IMR-90 (cell line): ENCODE data around the gene ATP4A. TPM values are rescaled to one million over a fixed set of nuclear protein-coding genes. Genes with fewer than 3 reads are reported as not detected.

Experiments used
- ATAC-seq: fragments of 200-7000 bp; cut with Tn5 transposase; 2 replicates; pipeline ENCODE4 v1.9.1; 2020; ENCODE audit warnings: low read depth, mild to moderate bottlenecking, moderate library complexity
- BruUV-seq: library from RNA; stranded (reverse); fragments of 400-500 nt; replicated peaks from 2 replicates; lab custom pipeline; 2021; lab: Mats Ljungman, UMichigan
- CTCF ChIA-PET: fragments of 300-600 bp; formaldehyde crosslinking; extraction: SDS; loops from one replicate; lab custom pipeline; 2021; ENCODE audit warnings: antibody characterized with exemption; lab: Yijun Ruan, JAX
- POLR2A ChIA-PET: fragments of 300-600 bp; sonication (Branson Sonifier 250); formaldehyde crosslinking; loops from one replicate; lab custom pipeline; 2022; ENCODE audit warnings: antibody characterized with exemption; ENCODE audit not compliant: unreplicated experiment; lab: Charles Lee
- DNase-seq: peaks from one replicate; pipeline ENCODE4 v3.0.0; 2013
- H2AFZ ChIP-seq: replicated peaks from 2 replicates; pipeline ENCODE3; 2013; ENCODE audit warnings: low read length, mild to moderate bottlenecking; ENCODE audit not compliant: poor library complexity
- H2AK5ac ChIP-seq: 2 replicates; pipeline ENCODE4 v1.6.1; 2013; ENCODE audit warnings: low read depth, low read length, inconsistent platforms
- H2AK9ac ChIP-seq: replicated peaks from 2 replicates; pipeline ENCODE3; 2013; ENCODE audit warnings: mild to moderate bottlenecking, low read depth, low read length, moderate library complexity; ENCODE audit not compliant: poor library complexity
- H2BK120ac ChIP-seq: 2 replicates; pipeline ENCODE4 v1.6.1; 2013; ENCODE audit warnings: low read depth, low read length, inconsistent platforms
- H2BK15ac ChIP-seq: 3 replicates; pipeline ENCODE4 v1.6.1; 2013; ENCODE audit warnings: low read depth, low read length, inconsistent platforms
- H2BK20ac ChIP-seq: 2 replicates; pipeline ENCODE4 v1.6.1; 2013; ENCODE audit warnings: low read depth, mild to moderate bottlenecking, inconsistent platforms, low read length, moderate library complexity
- H2BK5ac ChIP-seq: 2 replicates; pipeline ENCODE4 v1.6.1; 2013; ENCODE audit warnings: mild to moderate bottlenecking, low read depth, low read length, inconsistent platforms; ENCODE audit not compliant: poor library complexity, severe bottlenecking
- H3K14ac ChIP-seq: replicated peaks from 2 replicates; pipeline ENCODE4 v1.6.1; 2013; ENCODE audit warnings: low read depth, low read length, inconsistent platforms
- H3K18ac ChIP-seq: 2 replicates; pipeline ENCODE4 v1.6.1; 2013; ENCODE audit warnings: low read depth, low read length, control low read depth
- H3K23ac ChIP-seq: 2 replicates; pipeline ENCODE4 v1.6.1; 2013; ENCODE audit warnings: low read depth, low read length, inconsistent platforms
- H3K27ac ChIP-seq: 2 replicates; pipeline ENCODE4 v1.5.1; 2013; ENCODE audit warnings: mild to moderate bottlenecking, control low read depth, low read length; ENCODE audit not compliant: insufficient read depth
- H3K27me3 ChIP-seq: 2 replicates; pipeline ENCODE4 v1.6.1; 2013; ENCODE audit warnings: low read length; ENCODE audit not compliant: control insufficient read depth, insufficient read depth
- H3K36me3 ChIP-seq: 2 replicates; pipeline ENCODE4 v1.6.1; 2013; ENCODE audit warnings: low read length, mixed read lengths; ENCODE audit not compliant: control insufficient read depth, insufficient read depth
- H3K4ac ChIP-seq: 2 replicates; pipeline ENCODE4 v1.6.1; 2013; ENCODE audit warnings: low read depth, low read length, inconsistent platforms
- H3K4me1 ChIP-seq: 2 replicates; pipeline ENCODE4 v1.6.1; 2013; ENCODE audit warnings: low read length, mixed read lengths; ENCODE audit not compliant: control insufficient read depth, insufficient read depth
- H3K4me2 ChIP-seq: 2 replicates; pipeline ENCODE4 v1.6.1; 2013; ENCODE audit warnings: low read depth, mild to moderate bottlenecking, control low read depth, low read length, moderate library complexity
- H3K4me3 ChIP-seq: 2 replicates; pipeline ENCODE4 v1.5.1; 2013; ENCODE audit warnings: low read depth, mild to moderate bottlenecking, control low read depth, low read length, moderate library complexity; ENCODE audit not compliant: insufficient read depth
- H3K56ac ChIP-seq: 2 replicates; pipeline ENCODE4 v1.6.1; 2013; ENCODE audit warnings: low read length, inconsistent platforms; ENCODE audit not compliant: insufficient read depth; ENCODE audit errors: extremely low read depth
- H3K79me1 ChIP-seq, 2 experiments: 2 replicates each; pipeline ENCODE4 v1.6.1; 2013; ENCODE audit warnings: low read length in 2 of 2, inconsistent platforms in 1 of 2, low read depth in 1 of 2
- H3K9ac ChIP-seq: 2 replicates; pipeline ENCODE4 v1.6.1; 2013; ENCODE audit warnings: low read depth, low read length, control low read depth
- H3K9me1 ChIP-seq: 2 replicates; pipeline ENCODE4 v1.6.1; 2013; ENCODE audit warnings: low read length, inconsistent platforms; ENCODE audit not compliant: insufficient read depth
- H3K9me3 ChIP-seq: 2 replicates; pipeline ENCODE4 v1.6.1; 2013; ENCODE audit warnings: low read length; ENCODE audit not compliant: control insufficient read depth, insufficient read depth
- H4K20me1 ChIP-seq: 2 replicates; pipeline ENCODE4 v1.6.1; 2013; ENCODE audit warnings: low read length, inconsistent platforms; ENCODE audit not compliant: insufficient read depth
- H4K5ac ChIP-seq: 2 replicates; pipeline ENCODE4 v1.6.1; 2013; ENCODE audit warnings: mild to moderate bottlenecking, low read depth, low read length, control low read depth
- H4K8ac ChIP-seq, 2 experiments: 2 replicates each; pipeline ENCODE4 v1.6.1; 2013; ENCODE audit warnings: low read depth in 2 of 2, low read length in 2 of 2, control low read depth in 1 of 2, inconsistent platforms in 1 of 2
- H4K91ac ChIP-seq: 2 replicates; pipeline ENCODE4 v1.6.1; 2013; ENCODE audit warnings: low read depth, low read length, inconsistent platforms; ENCODE audit not compliant: insufficient read depth
- MXI1 ChIP-seq: IDR thresholded peaks from 2 replicates; pipeline ENCODE4 v1.6.1; 2012; ENCODE audit warnings: low read depth, mild to moderate bottlenecking, low read length, moderate library complexity, borderline replicate concordance
- RAD21 ChIP-seq: IDR thresholded peaks from 2 replicates; pipeline ENCODE4 v1.6.1; 2012; ENCODE audit warnings: low read length, improper control_type of control experiment
- RFX5 ChIP-seq: IDR thresholded peaks from 2 replicates; pipeline ENCODE4 v1.8.0; 2012; ENCODE audit warnings: low read depth, mild to moderate bottlenecking, low read length, moderate library complexity
- SMC3 ChIP-seq: fragments of 150-350 bp; IDR thresholded peaks from 2 replicates; pipeline ENCODE4 v1.6.1; 2016; ENCODE audit warnings: low read depth, mild to moderate bottlenecking, antibody characterized with exemption, low read length, moderate library complexity
- WGBS, 2 experiments: methylation state at CpG; one replicate each; pipeline versions ENCODE4 v1.1.5 to v1.1.7; 2013; ENCODE audit warnings: missing lambda C conversion rate in 2 of 2; ENCODE audit not compliant: insufficient read length in 1 of 2; ENCODE audit errors: extremely low coverage in 2 of 2; 5-methylcytosine and 5-hydroxymethylcytosine counted together
- dilution Hi-C: fragments of 300-500 bp; cut with HindIII; formaldehyde crosslinking; loops from one replicate; pipeline ENCODE4 v1.14.3; 2018; ENCODE audit warnings: low sequenced_read_pairs; ENCODE audit not compliant: unreplicated experiment
- in situ Hi-C: fragments of 300-500 bp; cut with MboI; formaldehyde crosslinking; loops from 3 replicates; pipeline ENCODE4 v1.14.3; 2019; ENCODE audit warnings: low sequenced_read_pairs, inconsistent platforms, mixed read lengths
- intact Hi-C: fragments of 100-400 bp; cut with micrococcal nuclease; formaldehyde crosslinking; loops from 2 replicates; pipeline ENCODE4 v1.10.0; 2022
- polyA plus RNA-seq, 3 experiments: library from polyadenylated mRNA; depleted of rRNA; stranded (reverse); fragments of >200 nt; gene quantifications; 2 replicates each; pipeline ENCODE4 v1.2.3, GENCODE V29; 2012; ENCODE audit warnings: low replicate concordance in 1 of 3
- total RNA-seq: library from RNA; depleted of rRNA; stranded (reverse); fragments of >200 nt; gene quantifications from 2 replicates; pipeline ENCODE4 v1.2.3, GENCODE V29; 2012
- TF ChIP-seq, protein P1 (sequence below): fragments of 150-350 bp; IDR thresholded peaks from 2 replicates; pipeline ENCODE4 v1.6.1; 2016; ENCODE audit warnings: low read depth, mild to moderate bottlenecking, low read length, moderate library complexity, borderline replicate concordance

Gene ATP4A
- total and polyA plus RNA-seq, 2 of the 4 experiments (the other 2 are of a cell fraction), result not detected

GRCh38 chr19:35509018-35509652, 54.3 kb downstream of the ATP4A start:
- in situ Hi-C loops (no loop called here), intact Hi-C loops (no loop called here), dilution Hi-C loops (no loop called here)
- no peaks in the 10 kb centered on the region for H3K9me3 ChIP-seq
- no peak overlapping the region for H2BK120ac ChIP-seq
- no peak overlapping the region for H2BK5ac ChIP-seq
- no peaks in the 10 kb centered on the region for H3K79me1 ChIP-seq
- no peak overlapping the region for H3K4me2 ChIP-seq
- H2AK9ac ChIP-seq, result no peak overlapping the region
- no peak overlapping the region for H4K91ac ChIP-seq
- no peak overlapping the region for H3K18ac ChIP-seq
- TF ChIP-seq RFX5 (no peak), RAD21 (no peak), MXI1 (no peak), SMC3 (no peak)
- TF ChIP-seq, protein P1, sequence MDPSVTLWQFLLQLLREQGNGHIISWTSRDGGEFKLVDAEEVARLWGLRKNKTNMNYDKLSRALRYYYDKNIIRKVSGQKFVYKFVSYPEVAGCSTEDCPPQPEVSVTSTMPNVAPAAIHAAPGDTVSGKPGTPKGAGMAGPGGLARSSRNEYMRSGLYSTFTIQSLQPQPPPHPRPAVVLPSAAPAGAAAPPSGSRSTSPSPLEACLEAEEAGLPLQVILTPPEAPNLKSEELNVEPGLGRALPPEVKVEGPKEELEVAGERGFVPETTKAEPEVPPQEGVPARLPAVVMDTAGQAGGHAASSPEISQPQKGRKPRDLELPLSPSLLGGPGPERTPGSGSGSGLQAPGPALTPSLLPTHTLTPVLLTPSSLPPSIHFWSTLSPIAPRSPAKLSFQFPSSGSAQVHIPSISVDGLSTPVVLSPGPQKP, result no peak
- H3K4ac ChIP-seq, result no peak overlapping the region
- H3K27me3 ChIP-seq, result peaks cover 75% of the 10 kb centered on the region
- H4K20me1 ChIP-seq, result no peaks in the 10 kb centered on the region
- no peak overlapping the region for H4K8ac ChIP-seq
- H2AFZ ChIP-seq, result no peak overlapping the region
- H3K4me3 ChIP-seq, result no peak overlapping the region
- ChIA-PET CTCF (interaction anchor here (0.7 to 1.3 kb wide), 4 partner anchors 10 to 243 kb away, joined by 3 to 5 read pairs (median 4); no protein-coding TSS in a partner anchor), POLR2A (no interaction called here)
- ATAC-seq (no peak), DNase-seq (no peak)
- no peak overlapping the region for H4K5ac ChIP-seq
- H2BK15ac ChIP-seq, result no peak overlapping the region
- H3K9me1 ChIP-seq, result no peaks in the 10 kb centered on the region; the same call in 1 of the 2 replicates
- no peak overlapping the region for H3K14ac ChIP-seq
- H3K56ac ChIP-seq, result no peak overlapping the region
- 20% methylated on average over 2 of the region's 12 CpGs; no CpG with 5 or more reads in 1 of the 2 experiments for WGBS, 2 experiments
- H3K23ac ChIP-seq, result no peak overlapping the region
- peaks cover 5% of the 10 kb centered on the region; the same call in 1 of the 2 replicates for H3K4me1 ChIP-seq
- no TSS peak for BruUV-seq
- no peaks in the 10 kb centered on the region for H3K36me3 ChIP-seq
- no peak overlapping the region for H3K9ac ChIP-seq
- H2BK20ac ChIP-seq, result no peak overlapping the region
- no peak overlapping the region for H2AK5ac ChIP-seq
- H3K27ac ChIP-seq, result no peak overlapping the region
